Endothelial cell of umbilical vein (primary cell): Measurements from ENCODE around the gene CCDC12. TPM values are rescaled to one million over a fixed set of nuclear protein-coding genes. Genes with fewer than 3 reads are reported as not detected.

Experiments used
- BruUV-seq: library from RNA; stranded (reverse); fragments of 400-500 nt; replicated peaks from 2 replicates; lab custom pipeline; 2021; lab: Mats Ljungman, UMichigan
- CTCF ChIA-PET: fragments of 300-600, 350-600 bp; sonication (Branson Sonifier 250); formaldehyde crosslinking; loops from one replicate; lab custom pipeline; 2021; ENCODE audit warnings: antibody characterized with exemption, inconsistent platforms; lab: Charles Lee
- POLR2A ChIA-PET: fragments of 300-600, 350-600 bp; sonication (Branson Sonifier 250); formaldehyde crosslinking; loops from one replicate; lab custom pipeline; 2021; ENCODE audit warnings: antibody characterized with exemption, inconsistent platforms; lab: Charles Lee
- DNase-seq: peaks from one replicate; pipeline ENCODE4 v3.0.0-alpha.2; 2011; ENCODE audit warnings: low read depth, low spot score
- FAIRE-seq: peaks from 2 replicates; lab custom pipeline; 2011; peaks lifted over from hg19 to GRCh38; lab: Jason Lieb, UNC
- H2AFZ ChIP-seq: 2 replicates; pipeline ENCODE4 v1.6.0; 2012; ENCODE audit warnings: low read depth, low read length, control low read depth, inconsistent platforms
- H3K27ac ChIP-seq: 2 replicates; pipeline ENCODE4 v1.5.1; 2011; ENCODE audit warnings: low read depth, mild to moderate bottlenecking, control low read depth, low read length, moderate library complexity; ENCODE audit not compliant: insufficient read depth
- H3K27me3 ChIP-seq, 2 experiments: 2 replicates each; pipeline versions ENCODE4 v1.6.0 to v1.6.1; 2011; ENCODE audit warnings: low read length in 2 of 2, mixed read lengths in 1 of 2; ENCODE audit not compliant: control insufficient read depth in 2 of 2, insufficient read depth in 2 of 2
- H3K36me3 ChIP-seq, 2 experiments: 2 replicates in 1 of 2; 3 replicates in 1 of 2; pipeline ENCODE4 v1.5.1; 2011; ENCODE audit warnings: low read length in 2 of 2, mild to moderate bottlenecking in 1 of 2, moderate library complexity in 1 of 2; ENCODE audit not compliant: control insufficient read depth in 2 of 2, insufficient read depth in 2 of 2; ENCODE audit errors: extremely low read depth in 1 of 2
- H3K4me1 ChIP-seq: 3 replicates; pipeline ENCODE4 v1.5.1; 2011; ENCODE audit warnings: mild to moderate bottlenecking, low read length; ENCODE audit not compliant: control insufficient read depth, insufficient read depth; ENCODE audit errors: extremely low read depth
- H3K4me2 ChIP-seq: 2 replicates; pipeline ENCODE4 v1.6.1; 2011; ENCODE audit warnings: low read length, control low read depth, mixed read lengths; ENCODE audit not compliant: insufficient read depth
- H3K4me3 ChIP-seq, 3 experiments: fragments of 200-600 bp in 1 of 3; sonication (generic), shearing (Covaris generic) in 1 of 3; replicated peaks in 1 of 3; 2 replicates each; pipeline ENCODE4 v1.5.1; 2011 to 2016; ENCODE audit warnings: control low read depth in 3 of 3, low read length in 3 of 3, mild to moderate bottlenecking in 2 of 3, inconsistent platforms in 1 of 3, low read depth in 1 of 3, moderate library complexity in 1 of 3; ENCODE audit not compliant: insufficient read depth in 1 of 3
- H3K79me2 ChIP-seq: 2 replicates; pipeline ENCODE4 v1.6.0; 2012; ENCODE audit warnings: low read length, inconsistent platforms; ENCODE audit not compliant: control insufficient read depth, insufficient read depth
- H3K9ac ChIP-seq: replicated peaks from 2 replicates; pipeline ENCODE3; 2011; ENCODE audit warnings: low read length, control low read depth; ENCODE audit not compliant: insufficient read depth; ENCODE audit errors: extremely low read depth
- H3K9me1 ChIP-seq: replicated peaks from 3 replicates; pipeline ENCODE4 v1.6.0; 2011; ENCODE audit warnings: mild to moderate bottlenecking, low read length; ENCODE audit not compliant: control insufficient read depth, insufficient read depth; ENCODE audit errors: extremely low read depth
- H3K9me3 ChIP-seq: replicated peaks from 2 replicates; pipeline ENCODE4 v1.5.1; 2012; ENCODE audit warnings: low read length, inconsistent platforms; ENCODE audit not compliant: control insufficient read depth, insufficient read depth
- H4K20me1 ChIP-seq: replicated peaks from 2 replicates; pipeline ENCODE3; 2011; ENCODE audit warnings: mild to moderate bottlenecking, low read length; ENCODE audit not compliant: control insufficient read depth, insufficient read depth; ENCODE audit errors: extremely low read depth
- CTCF ChIP-seq, 2 donors: IDR thresholded peaks; 1 replicate in 1 of 2; 2 replicates in 1 of 2; pipeline ENCODE4 v1.5.1; 2011; ENCODE audit warnings: low read length in 2 of 2, mild to moderate bottlenecking in 2 of 2, moderate library complexity in 2 of 2, control low read depth in 1 of 2, inconsistent platforms in 1 of 2, low read depth in 1 of 2; ENCODE audit not compliant: insufficient read depth in 1 of 2; ENCODE audit errors: extremely low read depth in 1 of 2
- EZH2 ChIP-seq: IDR thresholded peaks from 2 replicates; pipeline ENCODE4 v1.6.1; 2012; ENCODE audit warnings: borderline replicate concordance, low read depth, mild to moderate bottlenecking, moderate library complexity, low read length, inconsistent platforms; ENCODE audit not compliant: severe bottlenecking
- FOS ChIP-seq: IDR thresholded peaks from 2 replicates; pipeline ENCODE4 v1.6.1; 2011; ENCODE audit warnings: mild to moderate bottlenecking, low read length, moderate library complexity, borderline replicate concordance; ENCODE audit not compliant: insufficient read depth
- GATA2 ChIP-seq: IDR thresholded peaks from 2 replicates; pipeline ENCODE4 v1.7.0; 2011; ENCODE audit warnings: low read depth, mild to moderate bottlenecking, moderate library complexity, mixed read lengths, low read length; ENCODE audit not compliant: insufficient read length, insufficient read depth
- JUN ChIP-seq: IDR thresholded peaks from 2 replicates; pipeline ENCODE4 v1.6.1; 2011; ENCODE audit warnings: borderline replicate concordance, low read depth; ENCODE audit not compliant: insufficient read length, insufficient read depth
- MAX ChIP-seq: IDR thresholded peaks from 2 replicates; pipeline ENCODE4 v1.6.1; 2011; ENCODE audit not compliant: insufficient read depth, insufficient read length
- MYC ChIP-seq: IDR thresholded peaks from one replicate; pipeline ENCODE4 v1.6.1; 2011; ENCODE audit warnings: mild to moderate bottlenecking, low read depth, low read length
- POLR2A ChIP-seq: IDR thresholded peaks from 2 replicates; pipeline ENCODE4 v1.6.1; 2012; ENCODE audit warnings: low read depth, mild to moderate bottlenecking, control low read depth, low read length
- POLR2AphosphoS5 ChIP-seq: IDR thresholded peaks from 2 replicates; pipeline ENCODE4 v1.6.1; 2012; ENCODE audit warnings: low read depth, mild to moderate bottlenecking, control low read depth, low read length, moderate library complexity; ENCODE audit not compliant: insufficient read depth
- dilution Hi-C: fragments of 300-500 bp; cut with MboI; formaldehyde crosslinking; loops from one replicate; pipeline ENCODE4 v1.15.0; 2019; ENCODE audit warnings: low sequenced_read_pairs; ENCODE audit not compliant: extremely low pct_ligation_motif_present
- intact Hi-C: fragments of 100-400 bp; cut with micrococcal nuclease; formaldehyde crosslinking; loops from one replicate; pipeline ENCODE4 v1.10.0; 2022
- polyA plus RNA-seq, 4 experiments: library from polyadenylated mRNA; depleted of rRNA in 3 of 4; stranded (reverse) in 3 of 4; unstranded in 1 of 4; fragments of >200 nt; gene quantifications; 2 replicates each; pipeline versions ENCODE4 v1.2.1 to v1.2.3, GENCODE V29; 2011 to 2012; ENCODE audit warnings: missing spikeins in 1 of 4
- total RNA-seq: library from RNA; stranded (reverse); gene quantifications from 2 replicates; pipeline ENCODE4 v1.2.3, GENCODE V29; 2021

CCDC12 gene
- total and polyA plus RNA-seq, 2 donors (not counting 3 experiments of a cell fraction or from before 2014, with no cell fraction given), result 35.1 to 50.5 TPM

GRCh38 chr3:47011371-47011770 lies 34.8 kb upstream of the CCDC12 start:
- H4K20me1 ChIP-seq, result no peaks in the 10 kb centered on the region
- H3K9me3 ChIP-seq, result no peaks in the 10 kb centered on the region
- H3K9ac ChIP-seq, result no peak overlapping the region
- ChIA-PET CTCF (interaction anchor here (0.9 to 1.4 kb wide), 2 partner anchors 88 to 313 kb away, joined by 4 to 6 read pairs; no protein-coding TSS in a partner anchor), POLR2A (no interaction called here)
- H3K79me2 ChIP-seq, result no peaks in the 10 kb centered on the region
- peaks cover 0 to 2% of the 10 kb centered on the region in 2 experiments for H3K36me3 ChIP-seq
- intact Hi-C loops (loop anchor here (10.0 kb wide), 1 partner anchor 363 kb away; no protein-coding TSS in a partner anchor), dilution Hi-C loops (no loop called here)
- no peak overlapping the region for H3K27ac ChIP-seq
- H3K27me3 ChIP-seq, result no peaks in the 10 kb centered on the region
- TF ChIP-seq GATA2, result no peak
- no peak for DNase-seq
- no peak for FAIRE-seq
- no TSS peak for BruUV-seq
- no peak overlapping the region for H3K4me2 ChIP-seq
- H3K9me1 ChIP-seq, result no peaks in the 10 kb centered on the region
- H3K4me3 ChIP-seq, result no peak overlapping the region
- H2AFZ ChIP-seq, result no peak overlapping the region
- peaks cover 6% of the 10 kb centered on the region for H3K4me1 ChIP-seq

- no TSS peak for BruUV-seq
- dilution Hi-C loops (no loop called here), intact Hi-C loops (loop anchor here (10.0 kb wide), 1 partner anchor 364 kb away; no protein-coding TSS in a partner anchor)
- ChIA-PET CTCF (interaction anchor here (0.9 to 1.4 kb wide), 2 partner anchors 87 to 313 kb away, joined by 4 to 6 read pairs; no protein-coding TSS in a partner anchor), POLR2A (no interaction called here)
- H3K9me1 ChIP-seq, result no peaks in the 10 kb centered on the region
- peaks cover 6% of the 10 kb centered on the region for H3K4me1 ChIP-seq
- no peak overlapping the region for H3K4me2 ChIP-seq
- peaks cover 2 to 4% of the 10 kb centered on the region in 2 experiments for H3K36me3 ChIP-seq
- DNase-seq, result no peak
- no peaks in the 10 kb centered on the region for H3K27me3 ChIP-seq
- H3K9ac ChIP-seq, result no peak overlapping the region
- no peaks in the 10 kb centered on the region for H3K79me2 ChIP-seq
- no peak for FAIRE-seq
- H3K9me3 ChIP-seq, result no peaks in the 10 kb centered on the region
- no peaks in the 10 kb centered on the region for H4K20me1 ChIP-seq
- H2AFZ ChIP-seq, result no peak overlapping the region
- no peak overlapping the region for H3K4me3 ChIP-seq
- no peak overlapping the region for H3K27ac ChIP-seq
- TF ChIP-seq FOS, result no peak
- no peak for TF ChIP-seq POLR2A
- TF ChIP-seq JUN, result no peak
- no peak for TF ChIP-seq GATA2
- no peak for TF ChIP-seq EZH2
- no peak for TF ChIP-seq POLR2AphosphoS5
- TF ChIP-seq MYC, result no peak
- TF ChIP-seq CTCF (IDR thresholded peaks at IDR 0.05; ENCODE audit: extremely low read depth in 1 of 2, insufficient read depth in 1 of 2, low read depth in 1 of 2, low read length in 2 of 2), result no peak
- TF ChIP-seq MAX, result no peak
These were observed 34.4 kb upstream of the CCDC12 start for GRCh38 chr3:47010910-47011309.
